CD4-positive, alpha-beta T cell treated with Interleukin-1 beta for 1 hour (primary cell): ENCODE data around the gene IFT43.

ENCODE experiments used
- DNase-seq, 2 donors: peaks; one replicate each; pipeline ENCODE4 v3.0.0-alpha.2; 2020 to 2022

The IFT43 gene

DNA sequence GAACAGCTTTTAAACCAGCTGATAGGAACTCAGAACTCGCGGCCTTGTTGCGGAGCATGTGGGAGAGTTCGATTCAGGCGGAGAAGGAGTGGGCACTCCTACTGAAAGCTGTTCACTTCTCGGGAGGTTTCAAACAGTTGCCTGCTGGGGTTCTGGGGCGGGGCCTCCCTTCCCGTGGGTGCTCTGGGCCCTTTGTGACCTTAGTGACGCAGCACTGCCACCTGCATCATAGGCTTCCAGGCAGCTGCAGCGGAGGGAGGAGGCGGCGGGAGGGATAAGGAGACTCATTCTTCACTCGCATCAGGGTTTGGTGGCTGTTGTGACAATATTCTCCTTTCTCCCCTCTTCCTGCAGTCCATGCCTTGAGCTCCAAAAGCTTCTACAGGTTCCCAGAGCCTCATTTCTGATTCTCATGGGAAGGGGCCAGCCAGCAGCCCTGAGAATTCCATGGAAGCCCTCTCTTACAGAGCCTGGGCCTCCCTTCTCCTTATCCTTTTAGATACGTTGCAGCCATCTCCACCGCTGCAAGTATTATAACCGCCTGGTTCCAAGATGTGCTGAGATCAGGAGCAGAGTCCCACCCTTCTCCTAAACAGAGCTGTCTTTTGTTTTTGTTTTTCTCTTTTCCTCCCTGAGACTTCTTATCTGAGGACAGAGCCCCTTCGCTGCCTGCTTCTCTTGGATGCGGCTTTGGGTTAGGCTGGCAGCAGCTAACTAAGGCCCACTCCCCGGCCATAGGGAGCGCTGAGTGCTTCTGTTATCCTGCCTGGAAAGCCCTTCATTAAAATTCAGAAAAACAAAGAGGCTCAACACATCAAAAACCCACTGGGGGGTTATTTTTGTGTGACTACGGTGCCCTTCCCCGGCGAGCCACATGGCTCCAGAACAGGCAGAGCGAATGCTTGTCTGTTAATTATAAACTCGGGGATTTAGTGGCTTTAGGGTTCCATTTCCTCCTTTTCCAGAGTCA is 98.5 kb downstream of the IFT43 start:
- no peak for DNase-seq

DNA sequence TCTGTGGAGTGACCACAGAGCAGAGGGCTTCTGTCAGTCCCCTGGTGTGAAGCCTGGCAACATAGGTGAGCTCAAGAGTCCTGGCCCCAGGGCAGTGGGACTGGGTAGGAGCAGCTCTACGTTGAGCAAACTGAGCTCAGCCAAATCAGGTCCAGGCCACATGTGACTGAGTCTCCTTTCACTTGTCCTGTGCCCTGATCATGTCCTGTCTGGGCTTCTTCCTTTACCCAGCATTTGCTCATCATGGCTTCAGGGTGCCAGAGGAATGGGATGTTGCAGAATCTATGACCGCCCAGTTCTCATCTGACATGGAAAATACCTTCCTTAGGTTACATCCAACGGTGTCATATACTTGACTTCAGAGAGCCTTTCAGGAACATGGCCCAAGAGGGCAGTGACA is 99.8 kb downstream of the IFT43 start:
- DNase-seq: no peak

GRCh38 chr14:76086636-76087035 is 101.1 kb downstream of the IFT43 start:
- no peak for DNase-seq

DNA sequence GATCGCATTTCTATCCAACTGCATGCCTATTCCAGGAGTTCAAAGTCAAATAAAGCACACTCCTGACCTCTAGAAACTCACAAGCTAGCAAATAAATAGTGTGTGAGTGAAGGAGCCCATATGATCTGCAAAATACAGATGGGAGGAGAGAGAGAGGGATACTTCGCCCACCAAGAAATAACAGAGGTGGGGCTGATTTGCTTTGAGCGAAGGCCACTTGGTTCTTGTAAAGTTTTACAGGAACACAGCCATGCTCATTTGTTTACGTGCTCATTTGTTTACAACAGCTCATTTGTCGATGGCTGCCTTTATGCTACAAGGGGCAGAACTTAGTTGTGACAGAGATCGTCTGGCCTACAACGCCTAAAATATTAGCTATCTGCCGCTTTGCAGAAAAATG is 102.8 kb downstream of the IFT43 start:
- no peak for DNase-seq

DNA sequence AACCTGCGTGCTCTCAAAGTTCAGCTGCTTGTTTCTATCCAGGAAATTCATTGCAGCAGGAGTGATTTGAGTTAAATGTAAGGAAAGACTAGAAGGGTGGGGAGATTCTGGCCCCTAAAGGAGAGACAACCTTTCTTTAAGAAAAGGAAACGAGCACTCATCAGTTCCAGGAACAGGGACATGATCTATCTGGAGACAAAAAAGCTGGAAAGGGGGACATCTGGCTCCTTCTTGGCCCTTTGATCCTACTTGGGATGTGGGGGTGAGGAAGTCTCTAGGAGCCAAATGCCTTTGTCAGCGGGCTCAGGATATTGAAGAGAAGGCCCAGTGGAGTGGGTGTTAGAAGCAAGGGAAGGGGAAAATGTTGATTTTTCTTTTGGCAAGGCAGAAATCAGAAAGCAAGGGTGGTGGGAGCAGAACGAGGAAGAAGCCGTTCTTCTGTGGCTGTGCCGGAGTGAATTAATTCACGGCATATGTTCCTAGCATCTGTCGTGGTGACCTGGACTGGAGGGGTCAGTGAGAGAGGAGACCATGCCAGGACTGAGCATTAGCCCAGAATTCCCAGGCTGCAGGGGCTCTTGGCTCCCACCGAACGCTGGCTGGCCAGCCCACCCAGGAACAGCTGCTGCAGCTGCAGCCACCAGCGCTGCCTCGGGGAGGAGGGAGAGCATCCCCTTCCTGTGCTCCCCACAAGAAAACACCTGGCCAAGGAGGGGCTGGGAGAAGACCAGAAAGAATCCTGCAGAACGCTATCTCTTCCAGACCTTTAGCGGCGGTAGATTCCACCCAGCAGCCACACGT is 103.4 kb downstream of the IFT43 start:
- DNase-seq: no peak

GRCh38 chr14:76089575-76089974 is 104.0 kb downstream of the IFT43 start:
- no peak for DNase-seq

DNA sequence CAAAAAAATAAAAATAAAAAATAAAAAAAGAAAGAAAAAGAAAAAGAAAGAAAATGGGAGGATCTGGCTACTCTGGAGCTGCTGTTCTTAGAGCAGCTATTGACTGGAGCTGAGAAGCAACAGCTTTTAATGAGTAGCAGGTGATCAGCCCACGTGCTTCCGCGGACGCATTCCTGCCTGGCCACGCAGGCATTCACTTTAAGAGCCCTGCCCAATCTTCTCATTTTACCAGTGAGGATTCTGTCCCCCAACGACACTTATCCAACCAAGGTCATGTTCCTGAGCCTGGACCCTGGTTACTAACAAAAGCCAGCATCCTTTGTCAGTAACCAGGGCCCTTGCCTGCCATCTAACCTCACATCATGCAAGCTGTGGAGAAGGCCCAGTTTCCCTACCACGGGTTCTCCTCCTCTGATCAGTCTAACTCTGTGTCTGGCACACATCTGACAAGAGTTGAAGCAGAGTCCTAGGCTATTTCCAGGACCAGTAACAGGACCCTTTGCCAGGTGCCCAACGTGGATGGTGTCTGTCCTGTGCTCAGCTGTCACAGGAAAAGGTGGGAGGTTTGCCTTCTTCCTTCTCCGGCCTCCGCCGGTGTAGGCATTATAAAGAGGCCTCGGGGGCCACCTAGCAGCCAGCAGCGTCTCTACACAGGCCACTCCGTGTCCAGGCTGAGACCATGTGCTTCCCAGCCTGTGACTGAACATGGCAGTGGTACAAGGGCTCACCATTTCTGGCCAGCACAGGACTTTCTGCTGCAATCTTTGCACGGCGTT is 105.2 kb downstream of the IFT43 start:
- no peak for DNase-seq

- no peak for DNase-seq
These were observed 107.5 kb downstream of the IFT43 start for GRCh38 chr14:76093077-76093476.

GRCh38 chr14:76096257-76096656 is 110.7 kb downstream of the IFT43 start:
- DNase-seq: no peak

GRCh38 chr14:76097547-76097946 is 112.0 kb downstream of the IFT43 start:
- no peak for DNase-seq

DNA sequence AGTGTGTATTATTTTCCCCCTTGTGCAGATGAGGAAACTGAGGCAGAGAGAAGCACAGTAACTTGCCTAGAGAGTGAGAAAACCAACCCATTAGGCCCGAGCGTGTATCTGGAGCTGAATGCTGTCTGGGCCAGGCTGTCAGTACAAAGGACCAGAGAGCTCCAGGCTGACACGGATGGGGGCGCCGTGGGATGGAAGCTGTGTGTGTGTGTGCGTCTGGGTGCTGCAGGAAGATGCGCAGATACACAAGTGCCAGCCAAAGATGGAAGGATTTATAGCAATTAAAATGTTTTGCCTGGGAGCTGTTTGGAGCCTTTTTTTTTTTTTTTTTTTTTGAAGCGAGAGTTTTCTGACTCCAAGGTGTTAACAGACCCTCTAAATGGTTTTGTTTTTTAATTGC is 112.5 kb downstream of the IFT43 start:
- no peak for DNase-seq

DNA sequence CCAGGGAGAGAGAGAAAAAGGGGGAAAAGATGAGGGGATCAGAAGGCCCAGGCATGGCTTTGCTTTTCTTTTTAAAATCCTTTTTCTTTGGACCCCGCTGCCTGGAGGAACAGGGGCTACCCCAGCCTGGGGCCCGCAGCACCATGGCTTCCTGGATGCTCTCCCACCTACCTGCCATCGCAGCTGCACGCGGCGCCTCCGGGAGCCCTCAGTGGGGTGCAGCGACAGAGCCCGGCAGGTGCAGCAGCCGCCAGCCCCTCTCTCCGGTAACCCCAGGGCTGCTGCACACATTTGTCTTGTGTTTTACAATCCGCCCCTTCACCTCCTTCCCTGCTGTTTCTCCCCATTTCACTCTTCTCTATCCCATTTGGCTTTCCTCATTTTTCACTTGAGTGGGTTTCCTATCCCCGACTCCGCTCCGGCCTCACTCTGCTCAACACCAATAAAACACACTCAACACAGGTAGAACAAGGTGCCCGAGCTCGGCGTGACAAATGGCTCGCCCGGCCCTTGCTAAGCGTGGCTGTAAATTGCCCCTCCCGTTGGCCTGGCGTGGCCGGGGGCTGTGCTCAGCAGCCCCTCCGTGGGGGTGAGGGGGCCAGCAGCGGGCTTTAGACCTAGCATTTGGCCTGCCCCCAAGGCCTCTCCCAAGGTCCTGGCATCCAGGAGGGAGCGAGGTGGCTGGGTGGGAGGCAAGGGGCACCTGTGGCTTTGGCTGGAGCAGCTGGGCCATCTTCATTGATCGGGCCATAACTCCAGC is 113.5 kb downstream of the IFT43 start:
- DNase-seq: no peak

DNA sequence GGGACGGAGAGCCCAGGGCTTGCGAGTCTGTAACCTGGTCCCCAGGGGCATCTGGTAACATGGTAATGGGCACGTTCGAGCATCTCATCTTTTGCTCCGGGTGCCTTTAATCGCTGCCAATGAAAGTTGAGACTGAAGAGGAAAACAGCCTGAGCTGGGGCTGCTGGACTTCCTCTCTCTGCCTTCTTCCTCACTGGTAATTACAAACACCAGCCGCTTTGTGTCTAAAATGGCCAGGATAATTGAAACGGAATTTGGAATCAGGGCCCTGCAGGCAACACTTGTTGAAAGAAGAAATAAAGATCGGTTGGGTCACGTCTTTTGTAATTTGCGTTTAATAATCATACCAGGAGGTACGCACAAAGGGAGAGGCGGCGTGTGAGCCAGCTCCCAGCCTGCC is 114.7 kb downstream of the IFT43 start:
- DNase-seq: no peak

DNA sequence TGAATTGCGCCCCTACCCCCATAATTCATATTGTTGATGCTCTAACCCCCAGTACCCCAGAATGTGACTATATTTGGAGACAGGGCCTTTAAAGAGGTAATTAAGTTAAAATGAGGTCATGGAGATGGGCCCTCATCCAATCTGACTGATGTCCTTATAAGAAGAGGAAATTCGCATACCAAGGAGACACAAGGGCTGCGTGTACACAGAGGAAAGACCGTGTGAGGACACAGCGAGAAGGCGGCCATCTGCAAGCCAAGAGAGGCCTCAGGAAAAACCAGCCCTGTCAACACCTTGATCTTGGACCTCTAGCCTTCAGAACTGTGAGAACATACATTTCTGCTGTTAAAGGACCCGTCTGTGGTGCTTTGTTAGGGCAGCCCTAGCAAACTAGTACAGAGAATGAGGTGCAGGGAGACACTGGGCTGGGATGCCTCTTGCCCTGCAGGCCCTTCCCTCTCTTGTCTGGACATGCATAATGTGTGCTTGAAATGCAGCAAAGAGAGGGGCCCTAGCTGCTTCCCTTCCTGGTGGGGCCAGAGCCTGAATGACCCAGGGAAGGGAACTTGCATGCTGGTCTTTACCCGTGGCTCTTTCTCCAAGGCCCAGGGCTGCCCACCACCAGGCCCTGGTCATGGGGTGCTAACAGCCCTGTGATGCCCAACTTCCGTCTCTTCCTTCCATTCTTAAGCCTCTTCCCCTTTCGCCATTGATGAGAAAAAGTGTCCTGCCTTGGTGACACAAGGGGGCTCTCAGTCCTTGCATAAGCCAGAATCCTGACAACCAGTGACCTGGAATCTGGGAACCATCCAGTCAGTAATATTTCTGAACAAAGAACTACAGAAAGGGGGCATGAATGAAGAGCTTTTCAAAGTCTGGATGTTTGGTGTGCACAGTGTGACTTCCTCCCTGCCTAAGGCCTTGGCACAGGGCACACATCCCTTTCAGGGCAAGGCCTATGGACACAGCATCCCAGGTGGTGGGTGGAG is 116.1 kb downstream of the IFT43 start:
- no peak for DNase-seq

DNA sequence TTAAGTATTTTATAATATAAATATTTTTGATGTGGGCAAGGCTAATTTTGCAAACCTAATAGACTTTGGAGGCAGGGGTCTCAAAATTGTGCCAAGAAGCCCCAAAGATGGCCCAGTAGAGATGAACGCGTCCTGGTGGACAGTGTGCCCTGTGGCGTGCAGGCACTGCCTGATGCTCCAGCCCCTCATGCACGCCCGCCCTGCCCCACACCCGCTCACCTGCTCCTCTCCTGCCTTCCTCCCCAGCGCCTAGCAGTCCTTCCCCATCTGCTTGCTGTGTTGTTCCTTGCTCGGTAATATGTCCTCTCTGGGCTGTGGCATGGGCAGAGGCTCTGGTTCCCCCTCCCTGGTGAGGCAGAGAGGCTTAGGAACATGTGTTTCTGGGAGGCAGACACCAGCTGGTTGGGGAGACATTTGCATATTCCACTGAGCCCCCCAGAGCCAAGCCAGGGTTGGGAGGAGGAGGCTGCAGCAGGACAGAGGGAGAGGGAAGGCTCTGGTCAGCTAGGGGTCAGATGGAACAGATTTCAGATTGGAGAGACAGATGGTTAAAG is 119.3 kb downstream of the IFT43 start:
- no peak for DNase-seq

DNA sequence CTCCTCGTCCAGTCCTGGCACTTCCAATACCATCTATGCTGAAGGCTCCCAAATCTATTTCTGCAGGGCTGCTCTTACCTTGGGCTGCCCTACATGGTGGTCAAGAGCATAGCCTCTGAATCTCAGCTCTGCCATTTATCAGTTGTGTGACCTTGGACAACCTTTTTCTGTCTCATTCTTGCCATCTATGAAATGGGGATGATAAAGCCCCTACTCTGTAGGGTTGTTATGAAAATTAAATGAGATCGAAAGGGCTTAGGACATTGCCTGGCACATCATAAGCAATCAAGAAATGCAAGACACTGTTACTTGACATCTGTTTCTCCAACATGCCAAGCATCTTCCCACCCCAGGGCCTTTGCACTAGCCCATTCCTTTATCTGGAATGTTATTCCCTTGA is 120.6 kb downstream of the IFT43 start:
- DNase-seq: no peak

DNA sequence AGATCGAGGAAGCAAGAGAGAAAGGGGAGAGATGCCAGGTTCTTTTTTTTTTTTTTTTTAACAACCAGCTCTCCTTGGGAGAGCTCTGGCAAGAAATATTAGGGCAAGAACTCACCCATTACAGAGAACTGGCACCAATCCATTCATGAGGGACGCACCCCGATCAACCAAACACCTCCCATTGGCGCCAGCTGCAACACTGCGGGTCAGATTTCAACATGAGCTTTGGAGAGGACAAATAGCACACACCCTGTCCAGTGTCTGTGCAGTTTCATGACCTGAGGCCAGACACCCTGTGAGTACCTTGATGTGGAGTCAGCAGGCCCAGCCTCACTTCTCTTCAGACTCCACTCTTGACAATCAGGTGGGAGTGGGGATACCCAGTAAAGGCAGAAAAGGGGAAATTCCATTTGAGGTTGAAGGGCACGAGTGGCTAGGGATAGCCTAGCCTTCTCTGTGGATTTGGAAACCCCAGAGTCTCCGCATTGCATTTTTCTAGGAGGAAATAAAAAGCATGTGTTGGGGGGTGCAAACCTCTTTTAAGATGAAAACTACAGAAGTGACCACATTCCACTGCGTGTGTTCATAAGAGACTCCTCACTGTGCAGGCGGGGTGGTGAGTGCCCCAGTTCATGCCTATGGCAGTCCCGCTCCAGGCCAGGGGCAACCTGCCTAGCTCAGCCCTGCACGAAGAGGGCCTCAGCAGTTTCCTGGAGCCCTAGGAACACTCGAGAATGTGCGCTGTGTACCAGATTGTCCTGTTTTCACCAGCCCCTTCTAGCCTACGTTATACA is 123.7 kb downstream of the IFT43 start:
- no peak for DNase-seq

DNA sequence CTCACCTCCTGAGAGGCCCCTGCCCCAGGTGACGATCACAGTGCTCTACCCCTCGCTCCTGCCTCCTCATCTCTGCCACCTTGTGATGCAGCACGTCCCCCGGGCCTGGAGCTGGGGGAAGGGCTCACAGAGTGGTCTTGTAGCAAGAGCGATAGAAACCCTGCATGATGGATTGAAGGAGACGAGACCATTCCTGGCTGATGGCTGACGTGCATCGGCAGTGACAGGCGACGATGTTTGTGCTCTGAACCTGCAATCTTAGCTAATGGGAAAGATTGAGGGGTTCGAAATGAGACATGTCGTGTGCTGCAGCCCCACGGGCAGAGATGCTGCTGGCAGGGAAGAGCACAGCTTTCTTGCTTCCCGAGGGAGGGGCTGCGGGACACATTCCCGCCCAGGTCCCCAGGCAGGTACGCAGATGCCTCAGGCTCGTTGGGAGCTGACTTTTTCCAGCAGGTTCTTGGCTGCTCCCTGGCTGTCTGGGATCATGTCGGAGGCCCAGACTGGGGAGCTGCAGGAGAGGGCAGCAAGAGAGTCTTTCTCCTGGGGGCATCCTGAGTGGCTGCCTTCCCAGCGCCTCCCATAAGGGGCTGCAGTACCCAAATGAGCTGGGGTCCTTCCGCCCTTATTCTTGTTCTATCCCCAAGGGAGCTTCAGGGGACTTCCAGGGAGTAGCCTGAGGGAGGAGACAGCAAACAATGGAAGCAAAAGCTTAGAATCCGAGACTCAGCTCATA is 127.5 kb downstream of the IFT43 start:
- no peak for DNase-seq

DNA sequence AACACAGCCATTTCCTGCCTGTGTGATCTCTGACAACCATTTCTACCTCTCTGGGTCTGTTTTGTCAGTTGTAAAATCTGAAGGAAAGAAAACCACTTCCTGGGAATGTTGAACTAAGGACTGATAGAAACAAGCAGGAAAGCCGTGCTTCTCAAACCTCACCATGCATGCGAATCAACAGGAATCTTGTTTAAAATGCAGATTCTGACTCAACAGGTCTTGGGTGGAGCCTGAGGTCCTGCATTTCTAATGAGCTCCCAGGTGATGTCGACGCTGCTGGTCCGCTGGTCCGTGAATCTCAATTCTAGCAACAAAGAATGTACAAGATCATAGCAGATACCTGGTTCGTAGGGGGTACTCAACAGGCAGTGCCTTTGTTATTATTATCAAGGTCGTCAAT is 128.1 kb downstream of the IFT43 start:
- DNase-seq: no peak
